Epidermal melanocyte (primary cell): ENCODE measurements around the gene CDYL.
"Not testable (repeated sequence)": the region's sequence is repeated elsewhere in the genome, so short reads cannot be mapped to it uniquely, and the experiment has no call there.

ENCODE experiments used
- DNase-seq: peaks from one replicate; pipeline ENCODE4 v3.0.0; 2011; ENCODE audit warnings: low spot score; ENCODE audit not compliant: insufficient read length

Gene CDYL

GRCh38 chr6:4994741-4995140, 218.5 kb downstream of the CDYL start:
- no peak for DNase-seq

DNA sequence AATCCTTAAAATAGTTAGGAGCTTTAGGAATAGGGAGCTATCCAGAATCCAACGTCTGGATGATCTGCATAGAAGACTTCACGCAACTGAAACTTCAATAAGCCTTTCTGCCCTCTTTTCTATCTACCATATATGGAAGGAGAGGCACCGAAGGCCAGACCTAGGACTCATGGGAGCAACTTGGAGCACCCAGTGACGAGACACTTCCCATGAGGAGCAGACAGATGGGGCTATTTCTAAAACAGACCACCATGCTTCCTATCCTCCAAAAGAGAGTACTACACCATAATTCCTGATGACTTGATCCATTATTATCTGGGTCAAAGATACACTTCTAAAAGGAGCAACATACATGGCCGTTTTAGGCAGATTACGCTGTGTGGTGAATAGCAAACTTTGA, 221.7 kb downstream of the CDYL start:
- DNase-seq = no peak

DNA sequence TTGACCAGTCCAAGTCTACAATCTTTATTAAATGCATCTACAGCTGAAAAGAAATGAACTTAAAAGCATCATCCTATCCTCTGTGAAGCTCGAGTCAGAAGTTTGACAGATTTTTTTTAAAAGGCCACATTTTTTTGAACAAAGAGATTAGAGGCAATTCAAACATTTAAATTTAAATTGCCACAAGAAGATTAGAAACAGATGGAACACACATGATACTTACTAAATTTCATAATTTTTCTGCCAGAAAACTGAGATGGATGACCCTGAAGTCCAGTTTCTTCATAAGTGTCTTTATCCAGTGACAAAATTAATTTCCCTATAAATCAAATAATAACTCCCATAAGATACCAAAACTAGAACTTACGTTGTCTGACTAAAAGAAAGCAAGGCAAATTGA, 223.4 kb downstream of the CDYL start:
- no peak for DNase-seq

- peak; percentile 94 for DNase-seq
Measured at GRCh38 chr6:5003604-5004372, 227.6 kb downstream of the CDYL start, which contains the start of gene RPP40. TSS of gene RPP40 (minus strand) at chr6:5004037. CDS start at chr6:5004002, 35 bp downstream.

DNA sequence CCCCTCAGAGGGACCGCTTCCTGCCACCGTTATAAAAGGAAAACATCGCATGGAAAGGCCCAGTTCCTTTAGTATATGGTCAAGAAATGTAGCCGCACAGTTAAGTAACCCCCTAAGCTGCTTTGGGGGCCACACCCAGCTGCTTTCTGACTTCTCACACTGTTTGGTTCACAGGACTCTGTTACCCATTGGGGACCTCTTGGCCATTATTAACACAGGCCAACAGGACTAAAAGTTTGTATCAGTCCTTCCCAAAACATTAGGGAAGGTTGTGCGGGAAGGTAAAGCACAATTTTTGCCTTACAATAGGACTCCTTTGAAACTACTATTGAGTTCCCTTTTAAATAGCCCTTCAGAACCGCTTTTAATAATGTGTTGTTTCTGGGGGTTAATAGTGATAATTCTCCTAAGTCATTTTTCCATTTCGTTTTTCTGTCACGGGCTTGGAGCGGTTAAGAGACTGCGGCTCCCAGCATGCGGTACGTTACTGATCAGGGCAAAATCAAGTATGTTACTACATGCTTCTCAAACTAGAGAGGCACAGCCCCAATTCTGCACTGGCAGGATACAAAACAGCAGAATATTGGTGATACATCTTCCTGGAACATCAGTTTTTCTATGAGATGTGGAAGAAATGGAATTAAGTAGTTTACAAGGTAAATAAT, 228.3 kb downstream of the CDYL start:
- no peak for DNase-seq

- DNase-seq = not testable (repeated sequence)
Measured at GRCh38 chr6:5005038-5005433, 228.8 kb downstream of the CDYL start.
